SK-N-SH treated with all-trans-retinoic acid at 6 μM for 48 hours (cell line): ENCODE results near the gene FBXL13.
"Not testable (repeated sequence)": the region's sequence is repeated elsewhere in the genome, so short reads cannot be mapped to it uniquely, and the experiment has no call there.

ENCODE experiments used
- ATAC-seq: fragments of 200-7000 bp; cut with Tn5 transposase; 3 replicates; pipeline ENCODE4 v1.9.1; 2020; ENCODE audit warnings: mild to moderate bottlenecking, moderate library complexity

Gene FBXL13

DNA sequence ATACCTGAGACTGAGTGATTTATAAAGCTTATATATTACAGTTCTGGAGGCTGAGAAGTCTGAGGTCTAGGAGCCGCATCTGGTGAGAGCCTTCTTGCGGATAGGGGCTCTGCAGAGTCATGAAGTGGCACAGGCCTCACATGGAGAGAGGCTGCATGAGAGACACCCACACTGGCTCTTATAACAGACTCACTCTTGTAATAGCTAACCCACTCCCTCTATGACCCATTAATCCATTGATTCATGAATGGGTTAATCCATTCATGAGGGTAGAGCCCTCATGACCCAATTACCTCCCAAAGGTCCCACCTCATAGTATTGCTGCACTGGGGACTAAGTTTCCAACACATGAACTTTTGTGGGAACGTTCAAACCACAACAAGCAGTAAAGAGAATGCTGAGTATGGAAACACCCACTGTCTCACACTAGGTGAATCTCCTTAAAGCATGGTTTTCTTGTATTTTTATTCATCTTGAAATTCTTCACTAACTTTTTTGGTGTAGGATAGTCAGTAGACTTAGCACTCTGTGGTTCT lies 304.9 kb downstream of the FBXL13 start:
- ATAC-seq = not testable (repeated sequence)

DNA sequence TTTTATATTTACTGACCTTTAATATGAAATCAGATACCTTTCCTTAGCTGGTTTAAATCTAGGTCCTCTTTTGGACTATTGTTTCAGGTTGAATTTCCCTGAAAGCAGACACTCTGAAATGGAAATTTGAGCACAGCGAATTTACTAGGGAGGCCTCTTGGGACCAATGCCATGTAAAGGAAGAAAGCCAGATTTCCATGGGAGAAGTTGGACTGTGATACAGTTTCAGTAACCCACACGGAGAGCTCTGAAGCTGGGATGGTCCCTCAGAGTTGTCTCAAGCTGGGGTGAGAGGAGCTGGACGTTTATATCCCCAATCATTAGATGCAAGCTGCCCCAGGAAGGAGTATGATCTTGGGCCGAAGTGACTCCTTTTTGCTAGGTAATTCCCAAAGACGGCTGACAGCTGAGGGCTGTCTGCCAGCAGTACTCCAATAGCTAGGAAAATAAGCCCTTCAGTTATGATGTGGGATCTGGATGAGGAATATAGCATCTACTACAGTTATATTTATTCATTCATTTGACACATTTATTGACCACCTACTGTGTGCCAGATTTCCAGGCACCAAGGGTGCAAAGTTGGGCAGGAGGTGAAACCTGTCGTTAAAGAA lies 311.2 kb downstream of the FBXL13 start:
- peak; percentile 69 for ATAC-seq
